Stimulated activated effector memory CD8-positive, alpha-beta T cell treated with anti-CD3 and anti-CD28 coated beads, Interleukin-12 subunit alpha, Interleukin-12 subunit beta, amount 100 ng/mL, for 72 hours (primary cell): ENCODE results near the gene CCDC71L.
"Not testable (repeated sequence)": the region's sequence is repeated elsewhere in the genome, so short reads cannot be mapped to it uniquely, and the experiment has no call there.

Source experiments
- ATAC-seq: fragments of 150-1000 bp; cut with Tn5 transposase; 2 replicates; pipeline ENCODE4 v1.10.0; 2021
- DNase-seq, 2 donors: peaks; one replicate each; pipeline ENCODE4 v3.0.0; 2021 to 2022; ENCODE audit warnings: low spot score in 2 of 2
- H3K27ac Mint-ChIP-seq: one replicate; pipeline ENCODE4 v1.8.0; 2022; ENCODE audit warnings: mild to moderate bottlenecking, mixed read lengths
- H3K36me3 Mint-ChIP-seq: one replicate; pipeline ENCODE4 v1.8.0; 2022; ENCODE audit warnings: mild to moderate bottlenecking, mixed read lengths
- H3K4me1 Mint-ChIP-seq: one replicate; pipeline ENCODE4 v1.8.0; 2022; ENCODE audit warnings: mixed read lengths
- H3K4me3 Mint-ChIP-seq: one replicate; pipeline ENCODE4 v1.8.0; 2022; ENCODE audit warnings: mild to moderate bottlenecking, mixed read lengths
- H3K9me3 Mint-ChIP-seq: one replicate; pipeline ENCODE4 v1.8.0; 2022; ENCODE audit warnings: mixed read lengths

Gene CCDC71L

DNA sequence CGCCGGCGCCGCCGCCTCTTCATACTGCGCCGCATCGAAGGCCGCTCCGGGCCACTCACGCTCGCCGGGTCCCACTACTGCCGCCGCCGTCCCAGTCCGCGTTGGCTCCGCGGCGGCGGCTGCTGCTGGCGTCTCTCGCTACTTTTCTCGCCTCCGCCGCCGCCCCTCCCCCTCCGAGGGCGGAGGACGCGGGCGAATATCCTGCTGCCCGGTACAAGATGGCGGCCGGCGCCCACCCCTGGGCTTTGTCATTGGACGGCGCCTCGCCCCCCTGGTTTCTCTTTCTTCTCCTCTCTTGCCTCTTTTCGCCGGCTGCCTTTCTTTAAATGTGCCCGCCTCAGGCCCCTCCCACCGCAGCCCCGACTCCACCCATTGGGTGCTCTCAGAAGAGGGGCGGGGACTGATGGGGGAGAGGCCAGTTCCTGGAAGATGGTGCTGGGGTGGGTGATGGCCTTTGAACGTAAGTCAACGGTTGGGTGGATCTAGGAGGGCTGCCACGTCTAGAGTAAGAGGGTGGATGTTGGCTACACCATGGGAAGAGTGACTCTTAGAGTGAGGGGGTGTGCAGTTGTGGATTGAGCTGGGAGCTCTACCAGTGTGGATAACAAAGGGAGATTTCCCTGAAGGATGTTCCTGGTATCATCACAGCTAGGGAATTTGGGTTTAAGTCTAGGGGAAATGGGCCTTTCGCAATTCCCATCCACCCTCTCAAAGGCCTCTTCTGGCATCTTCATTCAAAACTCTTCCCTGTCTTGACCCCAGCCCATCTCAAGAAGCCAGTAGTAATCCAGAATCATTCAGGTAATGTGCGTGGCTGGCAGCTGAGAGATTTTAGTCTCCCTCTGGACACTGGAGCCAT is at the start of gene CCDC71L:
TSS of gene CCDC71L (minus strand) at position 297 of the 859 bp plus-strand sequence. CDS start at position 35, 262 bp downstream.
- H3K4me1 Mint-ChIP-seq: peaks cover 23% of the 10 kb centered on the region
- H3K4me3 Mint-ChIP-seq: peak within 1 kb of the TSS; percentile 80
- peaks cover 2% of the 10 kb centered on the region for H3K9me3 Mint-ChIP-seq
- peak; percentile 79 to 98 for DNase-seq
- peaks cover 21% of the 10 kb centered on the region for H3K36me3 Mint-ChIP-seq
- peak; percentile 84 for ATAC-seq
- peak within 1 kb of the TSS; percentile 96 for H3K27ac Mint-ChIP-seq

- not testable (repeated sequence) for H3K4me3 Mint-ChIP-seq, DNase-seq, H3K4me1 Mint-ChIP-seq, H3K36me3 Mint-ChIP-seq, H3K9me3 Mint-ChIP-seq, H3K27ac Mint-ChIP-seq, ATAC-seq
Observed at GRCh38 chr7:106709604-106710003, 48.6 kb upstream of the CCDC71L start.

- Mint-ChIP-seq H3K4me3 (no peak overlapping the region), H3K4me1 (no peaks in the 10 kb centered on the region), H3K27ac (no peak overlapping the region), H3K36me3 (no peaks in the 10 kb centered on the region), H3K9me3 (no peaks in the 10 kb centered on the region)
- DNase-seq: no peak
- peak; percentile 44 for ATAC-seq
Observed at GRCh38 chr7:106704000-106704840, 43.3 kb upstream of the CCDC71L start.

- DNase-seq: no peak
- Mint-ChIP-seq H3K36me3 (no peaks in the 10 kb centered on the region), H3K4me1 (peaks cover 6% of the 10 kb centered on the region), H3K27ac (no peak overlapping the region), H3K9me3 (no peaks in the 10 kb centered on the region), H3K4me3 (no peak overlapping the region)
- no peak for ATAC-seq
Observed at GRCh38 chr7:106693677-106694353, 32.9 kb upstream of the CCDC71L start.

GRCh38 chr7:106692450-106693051 is 31.6 kb upstream of the CCDC71L start:
- DNase-seq (no peak), ATAC-seq (no peak)
- H3K4me1 Mint-ChIP-seq: peaks cover 6% of the 10 kb centered on the region
- no peaks in the 10 kb centered on the region for H3K36me3 Mint-ChIP-seq
- H3K27ac Mint-ChIP-seq: no peak overlapping the region
- H3K4me3 Mint-ChIP-seq: no peak overlapping the region
- peaks cover 3% of the 10 kb centered on the region for H3K9me3 Mint-ChIP-seq

- not testable (repeated sequence) for H3K9me3 Mint-ChIP-seq, ATAC-seq, H3K4me1 Mint-ChIP-seq, H3K27ac Mint-ChIP-seq, H3K4me3 Mint-ChIP-seq, H3K36me3 Mint-ChIP-seq, DNase-seq
Observed at GRCh38 chr7:106688161-106688560, 27.2 kb upstream of the CCDC71L start.

DNA sequence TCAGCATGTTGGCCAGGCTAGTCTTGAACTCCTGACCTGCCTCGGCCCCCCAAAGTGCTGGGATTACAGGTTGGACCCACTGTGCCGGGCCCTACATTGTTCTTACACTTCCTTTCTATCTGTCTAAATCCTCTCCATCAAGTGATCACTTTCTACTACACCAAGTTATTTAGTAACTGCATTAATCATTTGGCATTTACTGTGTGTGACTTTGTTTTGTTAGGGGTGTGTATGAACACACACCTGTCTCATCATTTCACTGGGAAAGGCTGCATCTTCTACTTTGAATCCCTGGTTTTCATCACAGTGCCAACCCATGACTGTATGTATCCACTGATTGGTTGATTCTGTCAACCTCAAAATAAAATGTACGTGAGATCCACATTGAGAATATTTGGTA is 23.0 kb upstream of the CCDC71L start:
- ATAC-seq (no peak), DNase-seq (no peak)
- H3K4me1 Mint-ChIP-seq: peaks cover 13% of the 10 kb centered on the region
- no peak overlapping the region for H3K4me3 Mint-ChIP-seq
- no peaks in the 10 kb centered on the region for H3K36me3 Mint-ChIP-seq
- no peak overlapping the region for H3K27ac Mint-ChIP-seq
- H3K9me3 Mint-ChIP-seq: peaks cover 3% of the 10 kb centered on the region

- no peak overlapping the region for H3K27ac Mint-ChIP-seq
- no peak overlapping the region for H3K4me3 Mint-ChIP-seq
- H3K36me3 Mint-ChIP-seq: no peaks in the 10 kb centered on the region
- no peaks in the 10 kb centered on the region for H3K9me3 Mint-ChIP-seq
- DNase-seq (no peak), ATAC-seq (no peak)
- H3K4me1 Mint-ChIP-seq: peaks cover 17% of the 10 kb centered on the region
Observed at GRCh38 chr7:106681815-106682495, 21.0 kb upstream of the CCDC71L start.

GRCh38 chr7:106679153-106679931 is 18.4 kb upstream of the CCDC71L start:
- Mint-ChIP-seq H3K9me3 (no peaks in the 10 kb centered on the region), H3K4me1 (peaks cover 22% of the 10 kb centered on the region), H3K36me3 (no peaks in the 10 kb centered on the region), H3K27ac (peak overlapping the region; percentile 58), H3K4me3 (no peak overlapping the region)
- ATAC-seq (peak; percentile 100), DNase-seq (peak in 1 of 2 donors; percentile 56)

DNA sequence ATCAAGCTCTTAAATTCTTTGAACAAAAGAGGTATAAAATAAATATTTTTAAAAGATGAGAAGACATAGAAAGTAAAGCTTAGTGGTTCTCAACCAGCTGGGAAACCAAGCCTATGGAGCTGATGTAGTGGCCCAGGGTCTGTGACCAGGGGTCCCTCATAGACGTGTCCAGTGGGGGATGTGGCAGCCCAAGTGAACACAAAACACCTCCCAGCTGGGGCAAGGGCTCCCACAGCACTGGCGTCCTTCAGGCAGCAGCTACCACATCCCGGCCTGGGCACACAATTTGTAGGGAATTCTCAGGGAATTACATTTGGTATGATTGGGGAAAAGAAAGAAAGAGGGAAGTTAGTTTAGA is 17.8 kb upstream of the CCDC71L start:
- Mint-ChIP-seq H3K36me3 (no peaks in the 10 kb centered on the region), H3K4me1 (peaks cover 22% of the 10 kb centered on the region), H3K4me3 (no peak overlapping the region), H3K9me3 (no peaks in the 10 kb centered on the region), H3K27ac (peak overlapping the region; percentile 58)
- no peak for ATAC-seq
- no peak for DNase-seq

DNA sequence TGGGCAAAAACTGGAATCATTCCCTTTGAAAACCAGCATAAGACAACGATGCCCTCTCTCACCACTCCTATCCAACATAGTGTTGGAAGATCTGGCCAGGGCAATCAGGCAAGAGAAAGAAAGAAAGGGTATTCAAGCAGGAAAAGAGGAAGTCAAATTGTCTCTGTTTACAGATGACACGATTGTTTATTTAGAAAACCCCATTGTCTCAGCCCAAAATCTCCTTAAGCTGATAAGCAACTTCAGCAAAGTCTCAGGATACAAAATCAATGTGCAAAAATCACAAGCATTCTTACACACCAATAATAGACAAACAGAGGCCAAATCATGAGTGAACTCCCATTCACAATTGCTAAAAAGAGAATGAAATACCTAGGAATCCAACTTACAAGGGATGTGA is 15.5 kb upstream of the CCDC71L start:
- H3K4me1 Mint-ChIP-seq: peaks cover 22% of the 10 kb centered on the region
- not testable (repeated sequence) for H3K4me3 Mint-ChIP-seq, DNase-seq, H3K27ac Mint-ChIP-seq, H3K36me3 Mint-ChIP-seq, ATAC-seq, H3K9me3 Mint-ChIP-seq

- not testable (repeated sequence) for DNase-seq, ATAC-seq, H3K4me3 Mint-ChIP-seq, H3K27ac Mint-ChIP-seq, H3K9me3 Mint-ChIP-seq, H3K36me3 Mint-ChIP-seq
- peaks cover 12% of the 10 kb centered on the region for H3K4me1 Mint-ChIP-seq
Observed at GRCh38 chr7:106673688-106674087, 12.7 kb upstream of the CCDC71L start.

DNA sequence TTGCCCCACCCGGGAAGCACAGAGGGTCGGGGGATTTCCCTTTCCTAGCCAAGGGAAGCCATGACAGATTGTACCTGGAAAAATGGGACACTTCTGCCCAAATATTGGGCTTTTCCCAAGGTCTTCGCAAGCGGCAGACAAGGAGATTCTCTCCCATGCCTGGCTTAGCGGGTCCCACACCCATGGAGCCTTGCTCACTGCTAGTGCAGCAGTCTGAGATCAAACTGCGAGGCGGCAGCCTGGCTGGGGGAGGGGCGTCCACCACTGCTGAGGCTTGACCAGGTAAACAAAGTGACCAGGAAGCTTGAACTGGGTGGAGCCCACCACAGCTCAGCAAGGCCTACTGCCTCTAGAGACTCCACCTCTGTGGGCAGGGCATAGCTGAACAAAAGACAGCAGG is 11.0 kb upstream of the CCDC71L start:
- H3K36me3 Mint-ChIP-seq, DNase-seq, H3K4me3 Mint-ChIP-seq, ATAC-seq, H3K27ac Mint-ChIP-seq, H3K9me3 Mint-ChIP-seq: not testable (repeated sequence)
- H3K4me1 Mint-ChIP-seq: peaks cover 11% of the 10 kb centered on the region

DNA sequence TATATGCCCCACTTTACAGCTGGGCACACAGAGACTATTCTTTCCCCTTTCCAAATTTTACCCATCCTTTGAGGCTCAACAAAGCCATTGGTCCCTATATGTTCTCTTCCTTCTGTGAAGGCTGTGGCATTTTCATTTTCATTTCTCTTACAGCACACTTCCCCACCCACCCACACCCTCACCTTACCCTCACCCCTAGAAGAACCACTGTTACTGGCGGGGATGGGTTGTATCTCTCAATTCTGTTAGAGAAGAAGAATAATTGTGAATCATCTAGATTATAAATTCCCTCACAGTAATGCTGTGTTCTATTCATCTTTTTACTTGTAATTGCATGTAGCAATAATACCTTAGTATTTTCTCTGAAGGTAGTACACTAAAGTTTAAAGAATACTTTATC is 10.2 kb upstream of the CCDC71L start:
- no peak overlapping the region for H3K4me3 Mint-ChIP-seq
- H3K9me3 Mint-ChIP-seq: no peaks in the 10 kb centered on the region
- no peak for DNase-seq
- peaks cover 6% of the 10 kb centered on the region for H3K4me1 Mint-ChIP-seq
- H3K27ac Mint-ChIP-seq: no peak overlapping the region
- no peak for ATAC-seq
- no peaks in the 10 kb centered on the region for H3K36me3 Mint-ChIP-seq
